GM10266 (cell line): ENCODE measurements around the gene KCTD19.

Experiments
- DNase-seq: peaks from one replicate; pipeline ENCODE4 v3.0.0; 2012; ENCODE audit errors: extremely low spot score
- CTCF ChIP-seq: IDR thresholded peaks from 2 replicates; pipeline ENCODE4 v1.5.1; 2012; ENCODE audit warnings: mild to moderate bottlenecking, low read depth; ENCODE audit not compliant: control insufficient read depth, insufficient read depth; ENCODE audit errors: missing control alignments

Gene KCTD19

GRCh38 chr16:67264866-67265265 is 61.7 kb downstream of the KCTD19 start:
- no peak for TF ChIP-seq CTCF
- DNase-seq: no peak

GRCh38 chr16:67264277-67264676 is 62.3 kb downstream of the KCTD19 start:
- no peak for TF ChIP-seq CTCF

DNA sequence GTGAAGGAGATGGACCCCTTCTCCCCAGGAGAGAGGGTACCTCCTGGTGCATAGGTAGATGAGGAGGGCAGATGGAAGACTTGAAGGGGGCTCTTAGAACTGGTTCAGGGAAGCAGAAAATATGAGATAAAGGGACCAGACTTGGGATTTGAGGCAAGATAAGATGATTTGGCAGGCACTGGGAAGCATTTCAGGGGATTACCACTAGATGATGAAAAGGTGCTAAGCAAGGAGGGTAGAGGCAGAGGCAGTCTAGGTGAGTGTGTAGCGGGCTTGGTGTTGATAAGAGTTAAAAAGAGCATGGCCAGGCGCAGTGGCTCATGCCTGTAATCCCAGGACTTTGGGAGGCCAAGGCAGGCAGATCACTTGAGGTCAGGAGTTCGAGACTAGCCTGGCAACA is 63.3 kb downstream of the KCTD19 start:
- DNase-seq: no peak
- TF ChIP-seq CTCF: no peak

More at GRCh38 chr16:67264277-67264676, 62.3 kb downstream of the KCTD19 start:
- DNase-seq: no peak

DNA sequence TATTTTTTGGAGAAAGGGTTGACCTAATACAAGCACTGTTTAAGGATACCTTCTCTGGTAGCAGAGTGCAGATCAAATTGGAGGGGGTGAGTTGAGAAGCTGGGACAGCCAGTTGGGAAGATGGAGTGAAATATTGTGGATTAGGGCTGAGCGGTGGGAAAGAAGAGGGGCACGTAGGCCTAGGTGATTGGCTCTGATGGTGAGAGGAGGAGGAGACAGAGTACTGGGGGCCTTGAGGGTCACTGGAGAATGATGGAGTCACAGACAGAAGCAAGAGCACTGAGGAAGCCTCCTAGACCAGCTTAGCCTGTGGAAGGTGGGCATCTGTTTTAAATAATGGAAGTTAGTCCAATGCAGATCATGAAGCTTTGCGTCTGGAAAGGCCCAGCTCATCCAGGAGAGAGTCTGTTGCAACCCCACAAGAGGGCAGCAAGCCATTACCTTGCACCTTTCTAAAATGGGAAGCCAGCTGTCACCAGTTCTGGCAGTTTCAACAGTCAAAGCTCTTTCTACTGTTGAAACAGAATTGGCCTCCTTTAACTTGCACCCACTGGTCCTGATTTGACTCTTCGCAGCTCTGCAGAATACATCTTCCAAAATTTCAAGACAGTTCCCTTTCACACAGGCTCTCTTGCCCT is 66.0 kb downstream of the KCTD19 start:
- DNase-seq: peak; percentile 69
- TF ChIP-seq CTCF: peak; percentile 78

DNA sequence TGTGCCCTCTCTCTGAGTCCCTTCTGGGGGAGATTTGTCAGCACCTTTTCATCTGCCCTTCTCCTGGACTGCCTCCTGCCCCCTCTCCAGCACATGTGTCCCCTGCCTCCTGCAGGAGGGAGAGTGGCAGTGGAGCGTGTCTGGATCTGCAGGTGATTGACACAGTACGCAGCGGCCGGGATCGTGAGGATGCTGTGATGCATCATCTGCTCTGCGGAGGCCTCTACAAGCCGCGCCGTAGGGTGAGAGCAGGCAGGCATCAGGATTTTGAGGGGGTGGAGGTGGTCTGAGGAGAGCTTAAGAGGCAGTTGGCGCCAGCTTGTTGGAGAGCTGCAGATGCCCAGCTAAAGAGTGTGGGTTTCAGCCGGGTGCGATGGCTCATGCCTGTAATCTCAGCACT is 66.8 kb downstream of the KCTD19 start:
- TF ChIP-seq CTCF: no peak
- no peak for DNase-seq

- TF ChIP-seq CTCF: no peak
- DNase-seq: no peak
Measured at GRCh38 chr16:67258161-67258835, 68.2 kb downstream of the KCTD19 start.

- DNase-seq: no peak
- TF ChIP-seq CTCF: no peak
Measured at GRCh38 chr16:67257486-67258160, 68.9 kb downstream of the KCTD19 start.
